Subcutaneous abdominal adipose tissue (tissue), 5 donors: ENCODE measurements around the gene CPNE2.

Experiments
- H3K27ac ChIP-seq: one replicate; pipeline ENCODE4 v1.7.0; 2013; ENCODE audit warnings: low read depth, mild to moderate bottlenecking, inconsistent platforms, low read length, moderate library complexity
- H3K27me3 ChIP-seq, 5 donors: one replicate each; pipeline ENCODE4 v1.7.0; 2013; ENCODE audit warnings: low read length in 5 of 5, inconsistent platforms in 1 of 5; ENCODE audit not compliant: control insufficient read depth in 5 of 5, insufficient read depth in 4 of 5
- H3K36me3 ChIP-seq, 5 donors: one replicate each; pipeline ENCODE4 v1.7.0; 2013; ENCODE audit warnings: low read length in 5 of 5; ENCODE audit not compliant: control insufficient read depth in 5 of 5, insufficient read depth in 5 of 5
- H3K4me1 ChIP-seq, 5 donors: one replicate each; pipeline ENCODE4 v1.7.0; 2013; ENCODE audit warnings: low read length in 5 of 5, mild to moderate bottlenecking in 3 of 5, moderate library complexity in 1 of 5; ENCODE audit not compliant: control insufficient read depth in 5 of 5, insufficient read depth in 5 of 5
- H3K4me3 ChIP-seq, 5 donors: one replicate each; pipeline ENCODE4 v1.7.0; 2013; ENCODE audit warnings: low read length in 5 of 5, low read depth in 1 of 5
- H3K9ac ChIP-seq, 5 donors: one replicate each; pipeline ENCODE4 v1.7.0; 2013; ENCODE audit warnings: low read length in 5 of 5, mild to moderate bottlenecking in 4 of 5, moderate library complexity in 3 of 5
- H3K9me3 ChIP-seq, 5 donors: one replicate each; pipeline ENCODE4 v1.7.0; 2013; ENCODE audit warnings: low read length in 5 of 5; ENCODE audit not compliant: control insufficient read depth in 5 of 5
- donor health status: healthy.
- donor health status: healthy.
- donor health status: healthy.
- donor health status: healthy.
- donor health status: healthy.

Gene CPNE2

DNA sequence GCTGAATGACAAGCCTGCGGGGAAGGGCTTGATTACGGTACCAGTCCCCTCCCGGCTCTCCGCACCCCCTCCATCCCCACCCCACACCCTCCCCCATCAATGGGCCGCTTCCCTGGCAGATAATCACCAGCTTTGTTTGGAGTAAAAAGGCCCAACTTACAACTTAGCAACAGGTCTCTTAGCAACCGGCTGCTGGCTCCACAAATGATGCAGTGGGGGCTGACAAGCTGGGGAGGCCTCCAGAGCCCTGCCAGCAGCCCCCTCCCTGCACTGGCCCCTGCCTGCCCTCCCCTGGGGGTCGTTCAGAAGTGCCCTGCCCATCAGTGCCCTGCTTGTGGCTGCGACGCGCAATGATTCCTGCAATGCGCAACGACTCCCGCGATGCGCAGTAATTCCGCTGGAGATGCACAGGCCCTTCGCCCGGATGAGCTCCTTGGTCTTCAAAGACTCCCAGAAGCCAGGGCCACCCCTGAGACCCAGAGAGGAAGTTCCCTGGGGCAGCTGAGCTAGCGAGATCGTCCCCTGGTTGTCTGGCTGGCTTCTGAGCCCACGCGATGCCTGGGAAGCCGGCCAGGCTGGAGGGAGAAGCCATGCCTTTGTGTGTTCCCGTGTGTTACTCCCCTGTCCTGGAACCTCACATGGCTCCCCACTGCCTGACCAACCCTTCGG, 23.3 kb downstream of the CPNE2 start:
- H3K36me3 ChIP-seq = peaks cover 0 to 69% (median 67%) of the 10 kb centered on the region in 5 donors
- H3K27me3 ChIP-seq = no peaks in the 10 kb centered on the region
- H3K4me3 ChIP-seq = no peak overlapping the region
- peaks cover 0 to 18% (median 5%) of the 10 kb centered on the region in 5 donors for H3K4me1 ChIP-seq
- H3K9me3 ChIP-seq = no peaks in the 10 kb centered on the region
- no peak overlapping the region for H3K9ac ChIP-seq
- H3K27ac ChIP-seq = no peak overlapping the region

DNA sequence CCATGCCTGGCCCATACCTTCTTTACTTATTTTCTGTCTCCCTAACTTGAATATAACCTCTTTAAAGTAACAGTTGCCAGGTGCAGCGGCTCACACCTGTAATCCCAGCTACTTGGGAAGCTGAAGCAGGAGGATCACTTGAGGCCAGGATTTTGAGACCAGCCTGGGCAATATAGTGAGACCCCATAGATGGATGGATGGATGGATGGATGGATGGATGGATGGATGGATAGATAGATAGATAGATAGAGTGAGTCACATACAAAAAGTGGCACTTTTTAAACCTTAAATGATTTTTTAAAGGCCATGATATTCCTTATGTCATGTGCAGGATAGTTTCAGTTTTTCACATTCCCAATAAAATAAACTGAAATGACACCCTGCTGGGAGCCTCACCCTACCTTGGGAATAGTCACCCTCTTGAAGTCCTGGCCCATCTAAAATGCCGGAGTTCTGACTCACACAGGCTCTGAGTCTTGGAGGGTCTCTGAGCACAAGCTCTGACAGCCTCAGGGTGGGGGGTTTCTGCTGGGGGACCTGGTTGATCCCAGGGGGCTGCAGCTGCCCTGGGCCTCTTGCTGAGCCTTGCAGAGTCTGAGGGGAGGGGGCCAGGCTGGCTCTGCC, 26.2 kb downstream of the CPNE2 start:
- H3K4me3 ChIP-seq = no peak overlapping the region
- H3K27ac ChIP-seq = no peak overlapping the region
- H3K9me3 ChIP-seq = no peaks in the 10 kb centered on the region
- H3K27me3 ChIP-seq = no peaks in the 10 kb centered on the region
- no peak overlapping the region for H3K9ac ChIP-seq
- peaks cover 0 to 16% (median 5%) of the 10 kb centered on the region in 5 donors for H3K4me1 ChIP-seq
- peaks cover 0 to 88% (median 84%) of the 10 kb centered on the region in 5 donors for H3K36me3 ChIP-seq

DNA sequence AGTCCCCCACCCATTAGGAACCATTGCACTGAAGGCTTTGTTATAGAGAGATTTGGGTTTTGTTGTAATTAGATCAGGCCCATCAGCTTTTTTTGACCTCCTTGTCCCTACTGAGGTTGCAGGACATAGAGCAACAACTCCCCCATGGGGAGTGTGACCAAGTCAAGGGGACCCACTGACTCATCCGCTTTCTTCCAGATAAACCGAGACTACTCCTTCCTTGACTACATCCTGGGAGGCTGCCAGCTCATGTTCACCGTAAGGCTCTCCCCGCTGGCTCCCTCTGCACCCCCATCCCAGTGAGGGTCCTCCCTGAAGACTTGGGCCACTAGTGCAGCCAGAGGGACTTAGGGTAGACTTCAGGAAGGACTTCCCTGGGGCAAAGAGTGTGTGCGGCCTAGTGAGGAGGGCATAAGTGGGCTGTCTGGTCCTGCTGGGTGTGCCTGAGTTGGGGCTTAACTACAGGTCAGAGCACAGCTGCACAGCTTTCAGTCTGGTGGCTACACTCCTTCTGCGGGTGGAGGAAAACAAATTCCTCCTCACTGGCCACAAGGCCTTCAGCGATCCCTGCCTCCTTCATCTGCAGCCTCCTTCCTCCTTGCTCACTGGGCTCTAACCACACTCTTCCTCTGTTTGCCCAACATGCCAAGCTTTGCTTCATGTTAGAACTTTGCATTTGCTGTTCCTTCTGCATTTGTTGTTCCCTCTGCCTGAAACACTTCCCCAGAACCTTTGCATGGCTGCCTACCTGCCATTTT, 31.0 kb downstream of the CPNE2 start:
- Histone ChIP-seq H3K36me3 (peaks cover 0 to 91% (median 80%) of the 10 kb centered on the region in 5 donors), H3K9ac (no peak overlapping the region), H3K27ac (no peak overlapping the region), H3K27me3 (no peaks in the 10 kb centered on the region), H3K4me1 (no peaks in the 10 kb centered on the region), H3K4me3 (no peak overlapping the region), H3K9me3 (no peaks in the 10 kb centered on the region)

DNA sequence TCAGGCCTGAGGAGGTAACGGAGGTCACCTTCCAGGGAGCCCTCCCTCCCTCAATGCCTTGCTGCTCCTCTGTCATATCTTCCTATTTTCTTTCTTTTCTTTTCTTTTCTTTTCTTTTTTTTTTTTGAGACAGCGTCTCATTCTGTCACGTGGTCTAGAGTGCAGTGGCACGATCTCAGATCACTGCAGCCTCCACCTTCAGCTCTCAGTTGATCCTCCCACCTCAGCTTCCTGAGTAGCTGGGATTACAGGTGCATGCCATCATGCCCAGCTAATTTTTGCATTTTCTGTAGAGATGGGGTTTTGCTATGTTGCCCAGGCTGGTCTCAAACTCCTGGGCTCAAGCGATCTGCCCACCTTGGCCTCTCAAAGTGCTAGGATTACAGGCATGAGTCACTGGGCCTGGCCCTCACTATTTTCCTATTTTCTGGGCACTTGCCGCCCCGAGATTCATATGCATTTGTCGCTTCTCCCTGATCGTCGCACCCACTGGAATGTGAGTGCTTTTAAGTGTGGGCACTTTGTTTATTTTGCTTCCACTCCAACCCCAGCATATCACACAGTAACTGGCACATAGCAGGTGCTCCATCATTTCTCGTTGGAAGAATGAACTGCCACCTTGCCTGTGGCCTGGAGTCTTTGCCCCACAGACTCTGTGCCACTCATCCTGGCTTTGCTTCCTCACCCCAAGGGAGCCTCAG, 31.7 kb downstream of the CPNE2 start:
- no peak overlapping the region for H3K27ac ChIP-seq
- no peak overlapping the region for H3K4me3 ChIP-seq
- no peaks in the 10 kb centered on the region for H3K4me1 ChIP-seq
- H3K9me3 ChIP-seq = no peaks in the 10 kb centered on the region
- H3K36me3 ChIP-seq = peaks cover 0 to 90% (median 81%) of the 10 kb centered on the region in 5 donors
- H3K9ac ChIP-seq = no peak overlapping the region
- H3K27me3 ChIP-seq = no peaks in the 10 kb centered on the region

DNA sequence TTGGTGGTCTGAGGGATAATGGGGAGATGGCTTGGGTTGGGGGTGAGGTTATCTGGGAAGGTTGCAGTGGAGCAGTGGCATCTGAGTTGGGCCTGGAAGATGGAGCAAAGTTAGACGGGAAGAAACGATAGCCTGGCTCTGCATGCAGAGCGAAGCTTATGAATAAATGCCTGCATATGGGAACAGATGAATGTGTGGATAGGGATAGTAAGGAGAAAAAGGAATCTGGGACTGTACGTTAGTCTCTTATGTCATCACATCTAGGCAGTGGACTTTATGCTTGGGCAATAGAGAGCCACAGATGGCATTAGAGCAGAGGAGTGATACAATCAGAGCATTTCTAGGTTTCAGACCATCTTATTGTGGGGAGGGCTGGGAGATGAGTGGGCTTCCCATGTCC, 33.0 kb downstream of the CPNE2 start:
- H3K9me3 ChIP-seq = no peaks in the 10 kb centered on the region
- no peak overlapping the region for H3K27ac ChIP-seq
- H3K9ac ChIP-seq = no peak overlapping the region
- H3K27me3 ChIP-seq = no peaks in the 10 kb centered on the region
- peaks cover 0 to 87% (median 76%) of the 10 kb centered on the region in 5 donors for H3K36me3 ChIP-seq
- H3K4me3 ChIP-seq = no peak overlapping the region
- no peaks in the 10 kb centered on the region for H3K4me1 ChIP-seq

DNA sequence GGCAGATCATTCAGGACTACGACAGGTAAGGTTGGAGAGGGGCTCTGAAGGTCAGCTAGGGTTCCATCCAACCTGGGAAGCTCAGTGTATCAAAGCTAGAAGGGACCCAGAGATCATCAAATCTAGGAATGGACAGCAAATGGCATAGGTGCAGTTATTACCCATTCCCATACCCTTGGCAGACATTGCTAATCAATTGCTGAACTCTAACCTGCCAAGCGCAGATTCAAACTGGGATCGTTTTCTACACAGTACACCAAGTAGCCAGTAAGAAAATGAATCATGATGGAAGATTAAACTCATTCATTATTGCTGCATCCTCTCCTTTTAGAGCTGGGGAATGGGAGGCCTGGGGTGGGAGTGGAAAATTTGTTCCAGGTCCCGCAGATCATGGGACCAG, 33.6 kb downstream of the CPNE2 start:
- H3K27ac ChIP-seq = no peak overlapping the region
- no peaks in the 10 kb centered on the region for H3K9me3 ChIP-seq
- H3K27me3 ChIP-seq = no peaks in the 10 kb centered on the region
- peaks cover 0 to 87% (median 76%) of the 10 kb centered on the region in 5 donors for H3K36me3 ChIP-seq
- no peaks in the 10 kb centered on the region for H3K4me1 ChIP-seq
- no peak overlapping the region for H3K9ac ChIP-seq
- no peak overlapping the region for H3K4me3 ChIP-seq

DNA sequence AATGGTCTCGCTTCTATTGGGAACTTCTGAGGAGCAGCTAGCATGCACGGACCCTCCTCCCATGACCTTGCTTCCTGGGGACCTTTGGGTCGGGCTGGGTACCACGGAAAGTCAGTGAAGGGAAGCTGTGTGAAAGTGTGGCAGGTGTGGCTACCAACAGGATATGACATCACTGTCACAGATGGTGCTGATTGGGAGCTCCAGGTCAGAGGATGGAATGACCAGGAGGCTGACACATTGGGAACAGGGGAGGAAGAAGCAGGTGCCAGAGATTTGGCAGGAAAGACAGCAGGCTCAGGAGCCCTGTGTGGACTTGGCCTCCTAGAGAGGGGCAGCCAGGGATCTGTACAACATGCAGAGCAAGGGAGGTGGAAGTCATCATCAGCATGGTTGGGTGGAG, 34.0 kb downstream of the CPNE2 start:
- H3K4me1 ChIP-seq = no peaks in the 10 kb centered on the region
- no peak overlapping the region for H3K4me3 ChIP-seq
- H3K9me3 ChIP-seq = no peaks in the 10 kb centered on the region
- no peak overlapping the region for H3K27ac ChIP-seq
- no peaks in the 10 kb centered on the region for H3K27me3 ChIP-seq
- peaks cover 0 to 87% (median 75%) of the 10 kb centered on the region in 5 donors for H3K36me3 ChIP-seq
- no peak overlapping the region for H3K9ac ChIP-seq

DNA sequence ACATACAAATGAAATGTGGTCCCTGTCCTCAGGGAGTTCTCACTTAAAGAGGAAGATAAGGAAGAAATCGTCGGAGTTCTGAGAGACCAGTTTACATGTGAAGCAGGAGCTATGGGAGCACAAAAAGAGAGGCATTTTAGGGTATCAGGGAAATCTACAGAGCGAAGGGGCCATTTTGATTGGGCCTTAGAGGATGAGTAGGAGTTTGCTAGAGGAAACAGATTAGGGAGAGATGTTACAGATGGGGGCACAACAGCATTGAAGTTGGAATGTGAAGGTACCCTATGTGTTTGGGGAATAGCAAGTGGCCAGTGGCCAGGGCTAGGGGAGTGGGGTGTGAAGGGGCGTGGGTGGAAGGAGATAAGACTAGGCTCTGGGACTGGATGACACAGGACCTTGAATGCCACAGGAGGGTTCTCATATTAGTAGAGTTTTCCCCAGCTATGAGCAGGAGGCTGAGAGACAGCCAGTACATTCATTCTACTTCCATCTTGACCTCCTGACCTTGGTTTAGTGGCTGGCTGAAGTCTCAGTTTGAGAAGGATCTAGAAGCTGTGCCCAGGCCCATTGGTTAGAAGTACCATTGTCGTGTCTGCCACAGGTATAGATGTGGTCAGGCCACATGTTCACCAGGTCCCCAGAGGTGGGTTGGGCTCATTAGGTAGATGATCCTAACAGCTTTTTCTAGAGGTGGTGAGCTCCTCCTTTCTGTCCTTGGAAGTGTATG, 34.8 kb downstream of the CPNE2 start:
- Histone ChIP-seq H3K27ac (no peak overlapping the region), H3K4me3 (no peak overlapping the region), H3K27me3 (no peaks in the 10 kb centered on the region), H3K9ac (no peak overlapping the region), H3K36me3 (peaks cover 0 to 87% (median 75%) of the 10 kb centered on the region in 5 donors), H3K9me3 (no peaks in the 10 kb centered on the region), H3K4me1 (no peaks in the 10 kb centered on the region)

DNA sequence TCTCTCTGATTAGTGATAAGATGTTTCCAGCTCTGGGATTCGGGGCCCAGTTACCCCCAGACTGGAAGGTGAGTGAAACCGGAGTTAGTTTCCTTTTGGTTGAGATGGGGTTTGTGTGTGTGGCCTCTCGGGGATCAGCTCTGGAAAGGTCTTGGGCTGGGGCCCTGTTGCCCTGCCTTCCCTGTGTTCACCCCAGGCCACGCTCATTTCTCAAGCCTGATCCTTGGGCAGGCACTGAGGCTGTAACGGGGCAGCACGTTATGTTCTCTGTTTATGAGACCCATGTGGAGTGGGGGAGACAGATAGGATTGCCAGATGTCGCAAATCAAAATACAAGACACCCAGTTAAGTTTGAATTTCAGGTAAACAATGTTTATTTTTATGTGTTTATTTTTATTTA, 35.5 kb downstream of the CPNE2 start:
- no peaks in the 10 kb centered on the region for H3K4me1 ChIP-seq
- no peak overlapping the region for H3K4me3 ChIP-seq
- H3K9me3 ChIP-seq = no peaks in the 10 kb centered on the region
- no peak overlapping the region for H3K27ac ChIP-seq
- no peaks in the 10 kb centered on the region for H3K27me3 ChIP-seq
- no peak overlapping the region for H3K9ac ChIP-seq
- H3K36me3 ChIP-seq = peaks cover 0 to 86% (median 75%) of the 10 kb centered on the region in 5 donors
